MG63 (cell line): Measurements from ENCODE around the gene OTOGL. TPM values are rescaled to one million over a fixed set of nuclear protein-coding genes. Genes with fewer than 3 reads are reported as not detected.

Experiments
- DNase-seq: peaks from one replicate; pipeline ENCODE4 v3.0.0-alpha.2; 2020
- H3K27me3 ChIP-seq: fragments of 250-450 bp; sonication (Bioruptor Pico); 2 replicates; pipeline ENCODE4 v1.5.1; 2020; ENCODE audit warnings: mild to moderate bottlenecking, moderate library complexity
- H3K36me3 ChIP-seq: fragments of 250-450 bp; sonication (Bioruptor Pico); 2 replicates; pipeline ENCODE4 v1.5.1; 2020; ENCODE audit warnings: mild to moderate bottlenecking, moderate library complexity
- H3K4me3 ChIP-seq: fragments of 250-450 bp; sonication (Bioruptor Pico); 2 replicates; pipeline ENCODE4 v1.5.1; 2020; ENCODE audit warnings: mild to moderate bottlenecking, moderate library complexity
- H3K9me3 ChIP-seq: fragments of 250-450 bp; sonication (Bioruptor Pico); 2 replicates; pipeline ENCODE4 v1.5.1; 2020; ENCODE audit warnings: mild to moderate bottlenecking, moderate library complexity
- total RNA-seq: library from RNA; depleted of rRNA; stranded (reverse); fragments of >200 nt; shearing (Covaris generic); gene quantifications from 2 replicates; pipeline ENCODE4 v1.2.3, GENCODE V29; 2014; ENCODE audit warnings: low replicate concordance

OTOGL gene
- total RNA-seq, 1 experiment from 2014 or later = not detected

DNA sequence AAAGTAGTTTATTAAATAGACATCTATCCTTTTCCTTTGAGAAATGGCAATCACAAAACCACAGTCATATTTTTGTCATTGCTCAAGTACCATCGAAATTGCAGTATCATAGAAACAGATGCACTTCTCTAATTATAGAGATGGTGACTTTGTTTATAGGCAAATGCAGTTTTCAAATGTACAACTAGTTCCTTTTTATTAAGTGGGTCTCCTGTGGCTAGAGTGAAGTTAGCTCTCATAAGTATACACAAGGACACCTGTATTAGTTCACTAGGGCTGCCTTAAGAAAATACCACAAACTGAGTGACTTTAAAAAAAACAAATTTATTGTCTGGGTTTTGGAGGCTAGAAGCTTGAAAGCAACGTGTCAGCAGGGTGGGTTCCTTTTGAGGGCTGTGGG lies 62.8 kb downstream of the OTOGL start:
- Histone ChIP-seq H3K4me3 (no peak overlapping the region), H3K36me3 (no peaks in the 10 kb centered on the region), H3K9me3 (no peaks in the 10 kb centered on the region; the same call in 1 of the 2 replicates), H3K27me3 (no peaks in the 10 kb centered on the region)
- DNase-seq = no peak

DNA sequence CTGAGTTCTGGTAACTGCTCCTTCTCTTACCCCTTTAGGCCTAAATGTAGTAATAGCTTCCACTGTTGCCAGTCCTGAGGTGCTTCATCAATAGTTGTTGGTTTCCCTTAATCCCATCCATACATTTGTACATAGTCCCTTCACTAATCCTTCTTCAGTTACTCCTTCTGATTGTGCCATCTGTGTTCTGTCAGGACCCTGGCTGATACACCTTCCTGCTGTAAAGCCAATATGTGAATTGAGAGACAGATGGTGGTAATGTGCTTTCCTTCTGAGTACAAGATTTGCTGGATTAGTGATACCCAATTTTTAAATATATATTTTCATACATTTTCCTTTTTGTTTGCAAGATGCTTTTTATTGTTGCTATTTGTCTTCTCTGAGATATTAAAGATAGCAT lies 66.4 kb downstream of the OTOGL start:
- Histone ChIP-seq H3K9me3 (no peaks in the 10 kb centered on the region; the same call in 1 of the 2 replicates), H3K27me3 (no peaks in the 10 kb centered on the region), H3K36me3 (no peaks in the 10 kb centered on the region), H3K4me3 (no peak overlapping the region)
- no peak for DNase-seq

DNA sequence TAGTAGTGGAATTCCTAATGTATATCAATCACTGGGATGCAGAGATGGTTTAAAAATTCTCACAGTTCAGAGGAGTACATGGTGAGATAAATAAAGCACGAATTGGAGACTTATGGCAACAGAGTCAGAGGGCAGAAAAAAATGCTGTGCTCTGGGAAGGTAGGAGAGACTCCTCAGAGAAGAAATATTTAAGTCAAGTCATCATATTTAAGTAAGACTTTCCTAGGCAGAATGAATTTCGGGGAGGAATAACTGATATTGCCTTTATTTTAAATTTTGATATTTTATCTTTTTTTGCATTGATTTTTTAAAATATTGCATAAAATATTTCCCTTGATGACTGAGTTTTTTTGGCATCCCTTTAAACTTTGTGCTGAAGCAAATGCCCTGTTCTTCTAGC lies 67.4 kb downstream of the OTOGL start:
- Histone ChIP-seq H3K9me3 (no peaks in the 10 kb centered on the region), H3K4me3 (no peak overlapping the region), H3K36me3 (no peaks in the 10 kb centered on the region), H3K27me3 (no peaks in the 10 kb centered on the region)
- DNase-seq = no peak

DNA sequence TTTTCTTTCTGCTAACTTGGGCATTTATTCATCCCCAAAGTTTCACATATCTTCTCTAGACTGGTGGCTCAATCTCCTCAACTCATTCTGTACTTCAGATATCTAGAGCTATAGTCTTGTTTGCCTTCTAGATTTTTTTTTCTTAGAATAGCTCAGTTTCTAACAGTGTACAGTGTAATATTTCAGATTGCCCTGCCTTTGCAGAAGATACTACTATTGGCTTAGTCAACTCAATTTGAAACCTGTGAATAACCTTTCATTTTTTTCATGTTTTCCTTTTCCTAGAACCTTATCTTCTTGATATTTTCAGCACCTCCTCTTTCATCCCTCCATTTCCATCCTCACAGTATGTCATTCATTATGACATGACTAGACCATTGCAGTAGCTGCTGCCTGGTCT lies 69.6 kb downstream of the OTOGL start:
- no peak for DNase-seq

DNA sequence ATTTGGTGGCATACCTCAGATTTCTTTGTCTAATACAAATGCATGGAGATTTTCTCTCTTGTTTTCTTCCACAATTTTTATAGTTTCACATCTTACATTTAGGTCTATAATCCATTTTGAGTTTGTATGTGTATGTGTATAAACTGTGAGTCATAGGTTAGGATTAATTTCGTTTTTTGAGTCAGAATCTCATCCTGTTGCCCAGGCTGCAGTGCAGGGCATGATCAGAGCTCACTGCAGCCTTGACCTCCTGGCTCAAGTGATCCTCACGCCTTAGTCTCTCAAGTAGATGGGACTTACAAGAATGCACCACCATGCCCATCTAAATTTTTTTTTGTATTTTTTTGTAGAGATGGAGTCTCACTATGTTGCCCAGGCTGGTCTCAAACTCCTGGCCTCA lies 71.6 kb downstream of the OTOGL start:
- Histone ChIP-seq H3K36me3 (no peaks in the 10 kb centered on the region), H3K4me3 (no peak overlapping the region), H3K27me3 (no peaks in the 10 kb centered on the region), H3K9me3 (no peaks in the 10 kb centered on the region)
- peak; percentile 55 for DNase-seq

More for the DNA sequence above, 69.6 kb downstream of the OTOGL start:
- no peaks in the 10 kb centered on the region for H3K27me3 ChIP-seq
- H3K36me3 ChIP-seq = no peaks in the 10 kb centered on the region
- no peaks in the 10 kb centered on the region for H3K9me3 ChIP-seq
- no peak overlapping the region for H3K4me3 ChIP-seq

DNA sequence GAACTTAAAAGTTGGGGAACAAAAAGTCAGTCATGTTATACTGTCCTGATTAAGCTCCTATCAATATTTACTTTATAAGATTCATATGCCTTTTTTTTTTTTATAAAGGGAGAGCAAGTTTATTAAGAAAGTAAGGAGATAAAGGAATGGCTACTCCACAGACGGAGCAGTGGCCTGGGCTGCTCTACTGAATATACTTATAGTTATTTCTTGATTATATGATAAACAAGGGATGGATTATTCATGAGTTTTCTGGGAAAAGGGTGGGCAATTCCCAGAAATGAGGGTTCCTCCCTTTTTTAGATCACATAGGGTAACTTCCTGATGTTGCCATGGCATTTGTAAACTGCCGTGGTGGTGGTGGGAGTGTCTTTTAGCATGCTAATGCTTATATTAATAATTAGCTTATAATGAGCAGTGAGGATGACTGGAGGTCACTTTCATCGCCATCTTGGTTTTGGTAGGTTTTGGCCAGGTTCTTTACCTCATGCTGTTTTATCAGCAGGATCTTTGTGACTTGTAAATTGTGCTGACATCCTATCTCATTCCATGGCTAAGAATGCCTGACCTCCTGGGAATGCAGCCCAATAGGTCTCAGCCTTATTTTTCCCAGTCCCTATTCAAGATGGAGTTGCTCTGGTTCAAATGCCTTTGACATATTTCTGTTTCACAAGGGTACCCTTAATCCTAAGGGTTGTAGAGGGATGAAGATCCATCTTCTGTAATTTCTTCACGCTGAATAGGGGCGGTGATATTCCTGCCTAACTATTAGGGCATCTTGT lies 73.9 kb downstream of the OTOGL start:
- DNase-seq = no peak
- Histone ChIP-seq H3K36me3 (no peaks in the 10 kb centered on the region), H3K4me3 (no peak overlapping the region), H3K9me3 (no peaks in the 10 kb centered on the region), H3K27me3 (no peaks in the 10 kb centered on the region)

DNA sequence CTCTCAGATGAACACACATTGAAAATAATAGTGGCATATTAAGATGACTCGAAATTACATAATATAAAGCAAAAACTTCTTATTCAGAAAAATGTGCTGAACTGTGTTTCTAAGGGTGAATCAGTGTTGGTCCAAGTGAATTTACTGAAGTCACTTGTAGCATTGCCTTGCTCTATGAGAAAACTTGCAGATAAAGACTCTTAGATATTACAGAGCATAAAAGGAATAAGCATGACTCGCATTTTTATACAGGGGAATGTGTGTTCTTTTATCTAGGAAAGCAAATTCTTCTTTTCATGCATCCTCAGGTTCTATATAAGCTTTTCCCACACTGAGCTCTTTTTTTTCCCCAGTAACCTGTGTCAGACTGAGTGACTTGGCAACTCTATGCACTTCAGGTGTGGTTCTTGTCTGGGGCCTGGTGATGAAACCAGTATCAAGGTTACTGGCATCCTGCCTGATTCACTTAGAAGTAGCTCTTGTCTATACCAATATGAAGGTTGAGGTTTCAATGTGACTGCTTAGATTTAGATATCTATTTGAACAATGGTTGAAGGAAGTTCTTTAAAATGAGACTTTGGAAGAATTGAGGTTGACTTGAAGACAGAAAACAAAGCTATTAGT lies 76.1 kb downstream of the OTOGL start:
- Histone ChIP-seq H3K4me3 (no peak overlapping the region), H3K9me3 (no peaks in the 10 kb centered on the region), H3K36me3 (no peaks in the 10 kb centered on the region), H3K27me3 (no peaks in the 10 kb centered on the region)
- DNase-seq = no peak

DNA sequence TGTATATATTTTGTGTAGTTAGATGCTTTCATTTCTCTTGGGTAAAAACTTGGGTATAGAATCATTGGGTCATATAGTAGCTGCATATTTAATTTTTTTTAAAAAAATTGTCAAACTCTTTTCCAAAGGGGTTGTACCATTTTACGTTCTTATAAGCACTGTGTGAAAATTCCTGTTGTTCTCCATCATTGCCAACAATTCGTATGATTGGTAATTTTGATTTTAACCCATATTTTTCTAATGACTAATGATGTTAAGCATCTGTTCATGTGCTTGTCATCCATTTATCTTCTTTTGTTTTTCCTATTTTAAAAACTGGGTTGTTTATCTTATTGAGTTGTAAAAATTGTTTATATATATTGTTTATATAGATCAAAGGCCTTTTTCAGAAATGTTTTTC lies 77.4 kb downstream of the OTOGL start:
- H3K36me3 ChIP-seq = no peaks in the 10 kb centered on the region
- H3K4me3 ChIP-seq = no peak overlapping the region
- no peaks in the 10 kb centered on the region for H3K27me3 ChIP-seq
- no peaks in the 10 kb centered on the region for H3K9me3 ChIP-seq
- DNase-seq = no peak

DNA sequence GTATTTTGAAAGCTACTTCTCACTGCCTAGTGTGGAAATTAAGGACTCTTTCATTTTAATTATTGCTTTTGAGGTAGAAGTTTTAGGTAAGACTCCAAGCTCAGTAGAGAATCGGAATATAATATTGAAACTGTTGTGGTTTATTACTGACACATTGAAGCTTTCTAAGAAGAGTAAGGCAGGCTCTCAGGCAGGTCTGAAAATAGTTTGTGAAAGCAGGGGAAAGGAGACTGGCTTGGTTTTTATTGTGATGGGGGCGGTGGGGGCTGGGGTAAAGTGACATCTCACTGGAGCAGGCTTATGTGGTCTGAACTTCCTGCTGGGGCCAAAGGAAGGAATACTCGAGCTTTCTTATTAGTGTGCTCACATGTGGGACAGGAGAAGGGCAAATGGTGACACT lies 79.5 kb downstream of the OTOGL start:
- Histone ChIP-seq H3K4me3 (no peak overlapping the region), H3K36me3 (no peaks in the 10 kb centered on the region), H3K27me3 (no peaks in the 10 kb centered on the region), H3K9me3 (no peaks in the 10 kb centered on the region)
- no peak for DNase-seq

DNA sequence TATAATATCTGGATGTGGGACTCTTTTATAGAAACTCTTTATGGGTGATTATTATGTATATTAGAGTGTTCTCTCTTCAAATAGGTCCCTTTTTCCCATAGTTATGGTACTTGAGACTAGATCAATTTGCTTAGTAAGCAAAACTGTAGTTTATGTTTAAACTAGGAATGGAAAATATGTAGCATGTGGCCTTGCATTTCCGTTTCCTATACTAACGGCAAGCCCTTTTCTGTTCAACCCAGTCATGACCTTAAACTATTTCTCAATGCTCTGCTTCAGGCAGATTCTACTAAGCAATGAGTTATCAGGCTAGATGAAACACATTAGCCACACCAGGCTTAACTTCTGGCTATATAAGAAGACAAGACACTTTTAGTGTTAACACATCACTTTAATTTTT lies 84.6 kb downstream of the OTOGL start:
- no peaks in the 10 kb centered on the region for H3K9me3 ChIP-seq
- no peak for DNase-seq
- no peaks in the 10 kb centered on the region for H3K36me3 ChIP-seq
- no peak overlapping the region for H3K4me3 ChIP-seq
- no peaks in the 10 kb centered on the region for H3K27me3 ChIP-seq

DNA sequence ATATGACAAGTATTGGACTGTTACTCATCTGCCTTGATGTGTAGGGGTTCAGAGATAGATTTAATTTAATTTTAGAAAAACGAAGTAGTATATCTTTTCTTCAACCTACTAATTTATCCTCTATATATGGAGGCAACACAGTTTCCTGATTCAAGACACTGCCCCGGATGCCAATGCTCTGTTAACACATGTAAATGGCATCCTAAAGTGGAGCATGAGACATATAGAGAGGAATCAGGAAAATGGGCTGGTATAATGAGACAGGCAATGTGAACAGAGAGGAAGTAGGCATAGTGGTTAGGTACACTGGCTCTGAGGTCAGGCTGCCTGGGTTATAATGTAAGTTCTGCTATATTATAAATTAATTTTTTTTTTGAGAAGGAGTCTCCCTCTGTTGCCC lies 85.6 kb downstream of the OTOGL start:
- Histone ChIP-seq H3K36me3 (no peaks in the 10 kb centered on the region), H3K27me3 (no peaks in the 10 kb centered on the region), H3K4me3 (no peak overlapping the region), H3K9me3 (no peaks in the 10 kb centered on the region)
- no peak for DNase-seq

DNA sequence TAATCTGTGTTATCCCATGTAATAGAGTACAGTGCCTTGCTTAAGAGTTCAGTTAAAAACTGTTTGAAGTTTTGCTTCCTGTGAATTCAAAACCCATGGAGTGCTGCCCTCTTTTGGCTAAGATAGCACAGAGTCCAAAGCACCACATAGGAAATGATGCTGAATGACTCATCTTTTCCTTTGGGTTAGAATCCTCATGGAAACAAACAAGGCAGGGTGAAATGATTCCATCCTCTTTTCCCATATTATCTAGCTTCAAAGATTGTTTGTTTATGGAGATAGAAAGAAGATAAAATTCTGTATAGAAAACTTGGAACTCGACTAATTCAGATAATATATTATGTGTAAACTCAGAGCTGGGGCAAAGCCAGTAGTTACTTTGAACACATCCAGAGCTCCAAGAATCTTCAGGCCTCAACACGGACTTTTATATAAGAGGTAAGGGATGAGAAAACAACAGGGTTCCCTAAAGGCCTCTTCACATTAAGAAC lies 87.4 kb downstream of the OTOGL start:
- Histone ChIP-seq H3K36me3 (no peaks in the 10 kb centered on the region), H3K4me3 (no peak overlapping the region), H3K9me3 (no peaks in the 10 kb centered on the region), H3K27me3 (no peaks in the 10 kb centered on the region)
- DNase-seq = peak; percentile 64

DNA sequence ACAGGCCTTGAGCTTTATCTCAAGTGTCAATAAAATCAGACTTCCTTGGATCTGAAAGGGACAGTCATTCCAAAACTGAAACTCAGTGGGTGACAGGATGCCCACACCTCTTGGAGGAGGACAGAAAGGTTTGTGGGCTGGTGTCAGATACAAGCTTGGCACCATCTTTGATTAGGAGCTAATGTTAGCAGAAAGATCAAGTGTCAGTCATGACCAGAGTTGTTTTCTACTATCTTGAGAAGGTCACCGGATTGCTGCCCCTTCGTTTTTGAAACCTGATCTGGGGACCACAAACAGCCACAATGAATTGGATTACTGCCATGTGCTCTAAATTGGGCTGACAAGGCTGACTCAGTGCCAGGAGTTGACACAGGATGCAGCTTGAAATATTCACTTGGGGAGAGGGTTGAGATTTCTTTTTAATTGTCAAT lies 88.3 kb downstream of the OTOGL start:
- no peaks in the 10 kb centered on the region for H3K9me3 ChIP-seq
- H3K4me3 ChIP-seq = no peak overlapping the region
- no peaks in the 10 kb centered on the region for H3K36me3 ChIP-seq
- peak; percentile 10 for DNase-seq
- H3K27me3 ChIP-seq = no peaks in the 10 kb centered on the region

DNA sequence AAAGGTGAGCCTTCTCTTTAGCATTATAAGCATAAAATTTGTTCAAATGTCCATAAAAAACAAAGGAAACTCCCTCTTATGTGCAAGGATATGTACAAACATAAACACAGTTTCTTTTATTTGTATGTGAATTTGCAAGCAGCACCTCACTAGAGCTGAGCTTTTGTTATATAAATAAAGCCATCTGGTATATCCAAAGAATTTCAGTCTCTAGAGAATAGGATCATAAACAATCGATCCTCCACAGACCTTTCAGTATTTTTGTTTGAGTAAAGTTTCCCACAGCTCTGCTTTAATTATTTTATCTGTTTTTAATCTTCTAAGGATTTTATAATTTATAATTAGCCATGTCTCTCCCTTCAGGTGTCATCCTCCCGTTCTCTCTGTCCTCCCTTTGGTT lies 89.2 kb downstream of the OTOGL start:
- no peaks in the 10 kb centered on the region for H3K9me3 ChIP-seq
- H3K27me3 ChIP-seq = no peaks in the 10 kb centered on the region
- no peak overlapping the region for H3K4me3 ChIP-seq
- DNase-seq = no peak
- no peaks in the 10 kb centered on the region for H3K36me3 ChIP-seq

DNA sequence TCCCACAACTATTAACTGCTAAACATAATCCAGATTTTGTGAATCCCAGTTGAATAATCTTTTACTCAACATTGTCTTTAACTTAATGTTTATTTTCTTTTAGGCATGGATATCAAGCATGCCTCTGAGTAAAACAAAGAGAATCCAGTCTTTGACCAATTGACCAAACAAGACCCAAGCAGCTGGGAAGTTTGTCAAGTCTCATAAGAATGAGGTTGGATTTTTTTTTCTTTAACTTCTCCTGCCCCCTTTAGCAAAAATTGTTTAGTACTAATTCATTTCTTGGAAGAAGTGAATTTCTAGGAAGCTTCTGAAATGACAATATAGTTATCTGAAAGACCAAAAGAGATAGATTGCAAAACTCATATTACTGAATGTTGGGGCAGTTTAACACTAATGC lies 89.9 kb downstream of the OTOGL start:
- Histone ChIP-seq H3K27me3 (no peaks in the 10 kb centered on the region), H3K9me3 (no peaks in the 10 kb centered on the region), H3K4me3 (no peak overlapping the region), H3K36me3 (no peaks in the 10 kb centered on the region)
- peak; percentile 36 for DNase-seq

DNA sequence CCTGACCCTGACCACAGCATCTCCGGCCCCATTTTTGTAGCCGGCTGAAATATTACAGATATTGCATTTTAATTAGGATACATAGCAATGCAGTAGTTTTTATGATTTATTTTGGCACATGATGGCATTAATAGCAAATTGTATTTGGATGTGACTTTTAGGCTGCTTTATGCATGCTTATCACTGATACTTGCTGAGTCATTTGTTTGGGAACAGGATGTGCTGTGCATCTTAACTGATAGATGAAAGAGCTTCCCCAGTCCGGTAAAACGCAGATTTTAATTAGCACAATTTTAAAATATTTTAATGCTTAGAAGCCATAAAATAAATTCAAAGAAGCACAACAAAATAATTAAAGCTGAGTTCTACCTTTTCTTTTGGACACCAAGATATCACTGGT lies 90.7 kb downstream of the OTOGL start:
- no peaks in the 10 kb centered on the region for H3K36me3 ChIP-seq
- H3K27me3 ChIP-seq = no peaks in the 10 kb centered on the region
- H3K4me3 ChIP-seq = no peak overlapping the region
- H3K9me3 ChIP-seq = no peaks in the 10 kb centered on the region
- no peak for DNase-seq

DNA sequence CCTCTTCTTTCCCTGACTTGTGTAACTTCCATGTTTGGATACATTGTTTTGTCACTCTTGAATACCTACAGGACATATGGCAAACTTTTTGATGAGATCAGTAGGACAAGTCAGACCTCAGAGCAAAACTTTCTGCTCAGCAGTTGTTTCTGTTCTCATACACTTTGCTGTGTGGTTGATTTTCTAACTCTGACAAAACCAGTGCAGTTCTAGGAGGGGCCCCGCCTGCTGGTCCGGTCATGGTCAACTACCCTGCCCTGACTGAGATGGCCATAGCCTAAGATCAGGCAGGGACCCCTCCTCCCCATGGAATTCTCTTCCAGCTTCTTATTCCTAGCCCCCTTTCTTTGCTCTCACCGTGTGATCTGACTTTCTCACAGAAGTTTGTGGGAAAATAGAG lies 92.8 kb downstream of the OTOGL start:
- DNase-seq = no peak
- Histone ChIP-seq H3K36me3 (no peaks in the 10 kb centered on the region), H3K4me3 (no peak overlapping the region), H3K9me3 (no peaks in the 10 kb centered on the region), H3K27me3 (no peaks in the 10 kb centered on the region)

DNA sequence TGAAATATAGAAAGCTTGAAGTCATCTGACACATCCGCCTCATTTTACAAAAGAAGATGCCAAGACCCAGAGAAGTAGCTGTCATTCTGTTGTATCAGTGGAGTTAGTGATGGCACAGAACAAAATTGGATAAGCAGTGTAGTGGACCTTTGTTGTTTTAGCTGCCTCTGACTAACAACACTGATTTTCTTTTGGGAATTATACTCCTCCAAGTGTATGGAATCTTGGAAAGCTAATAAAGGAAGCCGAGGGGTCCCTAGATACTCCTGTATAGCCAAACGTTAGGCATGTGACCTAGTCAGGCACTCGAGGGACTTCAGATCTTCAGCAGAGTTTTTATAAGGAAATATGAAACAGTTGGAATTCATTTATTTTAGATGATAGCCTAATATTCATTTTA lies 94.5 kb downstream of the OTOGL start:
- H3K27me3 ChIP-seq = no peaks in the 10 kb centered on the region
- H3K9me3 ChIP-seq = no peaks in the 10 kb centered on the region
- H3K36me3 ChIP-seq = no peaks in the 10 kb centered on the region
- H3K4me3 ChIP-seq = no peak overlapping the region
- no peak for DNase-seq
